ENCODE results near the gene ZNF362.

DNA sequence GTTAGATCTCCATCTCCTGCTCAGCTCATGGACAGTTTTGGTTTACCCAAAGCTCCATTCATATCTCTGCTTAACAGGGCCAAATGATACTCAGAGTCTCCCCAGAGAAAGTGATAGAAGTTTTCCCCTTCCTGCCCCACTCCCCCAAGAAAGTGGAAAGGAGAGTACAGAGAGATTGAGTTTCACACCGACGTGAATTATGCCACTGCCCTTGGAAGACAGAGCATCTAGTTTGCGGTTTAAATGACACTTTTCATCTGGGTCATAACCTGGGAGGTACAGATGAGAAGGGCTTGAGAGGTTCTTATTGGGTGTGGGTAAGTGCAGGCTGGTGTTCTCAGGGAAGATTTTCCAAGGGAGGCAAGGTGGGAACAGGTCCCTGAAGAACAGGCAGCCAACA lies 6.9 kb upstream of the ZNF362 start:
- TF ChIP-seq, protein P1, sequence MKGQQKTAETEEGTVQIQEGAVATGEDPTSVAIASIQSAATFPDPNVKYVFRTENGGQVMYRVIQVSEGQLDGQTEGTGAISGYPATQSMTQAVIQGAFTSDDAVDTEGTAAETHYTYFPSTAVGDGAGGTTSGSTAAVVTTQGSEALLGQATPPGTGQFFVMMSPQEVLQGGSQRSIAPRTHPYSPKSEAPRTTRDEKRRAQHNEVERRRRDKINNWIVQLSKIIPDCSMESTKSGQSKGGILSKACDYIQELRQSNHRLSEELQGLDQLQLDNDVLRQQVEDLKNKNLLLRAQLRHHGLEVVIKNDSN (IDR thresholded peaks at IDR 0.05): no peak
- TF ChIP-seq, protein P2, sequence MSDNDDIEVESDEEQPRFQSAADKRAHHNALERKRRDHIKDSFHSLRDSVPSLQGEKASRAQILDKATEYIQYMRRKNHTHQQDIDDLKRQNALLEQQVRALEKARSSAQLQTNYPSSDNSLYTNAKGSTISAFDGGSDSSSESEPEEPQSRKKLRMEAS (IDR thresholded peaks at IDR 0.05): no peak
- TF ChIP-seq, protein P3, sequence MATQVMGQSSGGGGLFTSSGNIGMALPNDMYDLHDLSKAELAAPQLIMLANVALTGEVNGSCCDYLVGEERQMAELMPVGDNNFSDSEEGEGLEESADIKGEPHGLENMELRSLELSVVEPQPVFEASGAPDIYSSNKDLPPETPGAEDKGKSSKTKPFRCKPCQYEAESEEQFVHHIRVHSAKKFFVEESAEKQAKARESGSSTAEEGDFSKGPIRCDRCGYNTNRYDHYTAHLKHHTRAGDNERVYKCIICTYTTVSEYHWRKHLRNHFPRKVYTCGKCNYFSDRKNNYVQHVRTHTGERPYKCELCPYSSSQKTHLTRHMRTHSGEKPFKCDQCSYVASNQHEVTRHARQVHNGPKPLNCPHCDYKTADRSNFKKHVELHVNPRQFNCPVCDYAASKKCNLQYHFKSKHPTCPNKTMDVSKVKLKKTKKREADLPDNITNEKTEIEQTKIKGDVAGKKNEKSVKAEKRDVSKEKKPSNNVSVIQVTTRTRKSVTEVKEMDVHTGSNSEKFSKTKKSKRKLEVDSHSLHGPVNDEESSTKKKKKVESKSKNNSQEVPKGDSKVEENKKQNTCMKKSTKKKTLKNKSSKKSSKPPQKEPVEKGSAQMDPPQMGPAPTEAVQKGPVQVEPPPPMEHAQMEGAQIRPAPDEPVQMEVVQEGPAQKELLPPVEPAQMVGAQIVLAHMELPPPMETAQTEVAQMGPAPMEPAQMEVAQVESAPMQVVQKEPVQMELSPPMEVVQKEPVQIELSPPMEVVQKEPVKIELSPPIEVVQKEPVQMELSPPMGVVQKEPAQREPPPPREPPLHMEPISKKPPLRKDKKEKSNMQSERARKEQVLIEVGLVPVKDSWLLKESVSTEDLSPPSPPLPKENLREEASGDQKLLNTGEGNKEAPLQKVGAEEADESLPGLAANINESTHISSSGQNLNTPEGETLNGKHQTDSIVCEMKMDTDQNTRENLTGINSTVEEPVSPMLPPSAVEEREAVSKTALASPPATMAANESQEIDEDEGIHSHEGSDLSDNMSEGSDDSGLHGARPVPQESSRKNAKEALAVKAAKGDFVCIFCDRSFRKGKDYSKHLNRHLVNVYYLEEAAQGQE (IDR thresholded peaks at IDR 0.05; ENCODE audit: low read depth): no peak
- no peak for TF ChIP-seq YY1 (IDR thresholded peaks at IDR 0.05; ENCODE audit: low read depth)

All from Ishikawa (cell line).